BJ (cell line): Measurements from ENCODE around the gene PRAC2. TPM values are rescaled to one million over a fixed set of nuclear protein-coding genes. Genes with fewer than 3 reads are reported as not detected.

Experiments used
- CTCF ChIA-PET: fragments of 350-600 bp; formaldehyde crosslinking; extraction: SDS; loops from one replicate; lab custom pipeline; 2021; ENCODE audit warnings: antibody characterized with exemption, inconsistent platforms; lab: Yijun Ruan, JAX
- POLR2A ChIA-PET: fragments of 300-600 bp; sonication (Branson Sonifier 250); formaldehyde crosslinking; extraction: SDS; loops from one replicate; lab custom pipeline; 2021; ENCODE audit warnings: antibody characterized with exemption; lab: Charles Lee
- DNase-seq: peaks from one replicate; pipeline ENCODE4 v3.0.0-alpha.2; 2011; ENCODE audit warnings: low read depth
- H3K27me3 ChIP-seq: 2 replicates; pipeline ENCODE4 v1.6.0; 2011; ENCODE audit warnings: low read length; ENCODE audit not compliant: control insufficient read depth, insufficient read depth
- H3K36me3 ChIP-seq: 2 replicates; pipeline ENCODE4 v1.5.1; 2011; ENCODE audit warnings: low read length; ENCODE audit not compliant: control insufficient read depth, insufficient read depth
- H3K4me3 ChIP-seq: 2 replicates; pipeline ENCODE4 v1.5.1; 2011; ENCODE audit warnings: low read depth, mild to moderate bottlenecking, control low read depth, low read length
- polyA plus RNA-seq: library from polyadenylated mRNA; depleted of rRNA; stranded (reverse); fragments of >200 nt; gene quantifications from 2 replicates; pipeline ENCODE4 v1.2.3, GENCODE V29; 2011
- TF ChIP-seq, protein P1 (sequence below): IDR thresholded peaks from 2 replicates; pipeline ENCODE4 v1.5.1; 2011; ENCODE audit warnings: low read depth, mild to moderate bottlenecking, control low read depth, inconsistent platforms, low read length, moderate library complexity; ENCODE audit not compliant: insufficient read depth

PRAC2 gene
- polyA plus RNA-seq, 1 experiment: 0.63 TPM

DNA sequence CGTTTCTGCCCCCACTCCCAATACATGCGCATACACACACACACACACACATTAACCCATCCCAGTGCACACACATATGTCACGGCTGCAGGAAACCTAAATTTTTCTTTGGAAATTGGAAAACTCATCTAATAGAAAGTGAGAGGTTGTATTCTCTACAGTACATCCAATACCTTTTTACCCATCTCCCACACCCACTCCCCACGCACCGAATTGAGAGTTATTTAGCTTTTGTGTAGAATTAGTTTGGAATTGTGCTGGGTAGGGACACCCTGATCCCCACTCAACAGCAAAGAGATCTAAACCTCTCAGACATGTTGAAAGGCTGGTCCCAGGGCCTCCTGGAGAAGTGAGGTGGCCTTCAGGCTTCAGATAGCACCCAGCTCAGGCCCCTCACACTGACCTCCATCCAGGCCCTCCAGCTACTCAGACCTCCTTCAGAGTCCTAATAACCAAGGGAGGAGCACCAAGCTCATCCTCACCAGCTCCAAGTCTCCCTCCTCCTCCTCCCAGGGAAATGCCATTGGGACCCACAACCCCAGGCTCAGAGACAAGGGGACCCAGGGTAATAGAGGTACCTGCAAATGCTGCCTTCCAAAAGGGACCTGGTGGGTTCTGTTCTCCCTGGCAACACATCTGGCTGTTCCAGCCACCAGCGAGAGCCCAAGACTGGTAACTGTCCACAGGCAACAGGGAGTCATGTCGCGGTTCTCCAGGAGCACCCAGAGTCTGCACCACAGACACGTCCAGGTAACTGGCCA lies 4.6 kb downstream of the PRAC2 start:
- POLR2A ChIA-PET: no interaction called here
- CTCF ChIA-PET: interaction anchor here (0.5 to 10.1 kb wide), 5 partner anchors 16 to 151 kb away, joined by 3 to 152 read pairs (median 5); no protein-coding TSS in a partner anchor
- DNase-seq: no peak
- Histone ChIP-seq H3K4me3 (peak overlapping the region; percentile 43), H3K36me3 (no peaks in the 10 kb centered on the region), H3K27me3 (peaks cover 64% of the 10 kb centered on the region)
- TF ChIP-seq, protein P1, sequence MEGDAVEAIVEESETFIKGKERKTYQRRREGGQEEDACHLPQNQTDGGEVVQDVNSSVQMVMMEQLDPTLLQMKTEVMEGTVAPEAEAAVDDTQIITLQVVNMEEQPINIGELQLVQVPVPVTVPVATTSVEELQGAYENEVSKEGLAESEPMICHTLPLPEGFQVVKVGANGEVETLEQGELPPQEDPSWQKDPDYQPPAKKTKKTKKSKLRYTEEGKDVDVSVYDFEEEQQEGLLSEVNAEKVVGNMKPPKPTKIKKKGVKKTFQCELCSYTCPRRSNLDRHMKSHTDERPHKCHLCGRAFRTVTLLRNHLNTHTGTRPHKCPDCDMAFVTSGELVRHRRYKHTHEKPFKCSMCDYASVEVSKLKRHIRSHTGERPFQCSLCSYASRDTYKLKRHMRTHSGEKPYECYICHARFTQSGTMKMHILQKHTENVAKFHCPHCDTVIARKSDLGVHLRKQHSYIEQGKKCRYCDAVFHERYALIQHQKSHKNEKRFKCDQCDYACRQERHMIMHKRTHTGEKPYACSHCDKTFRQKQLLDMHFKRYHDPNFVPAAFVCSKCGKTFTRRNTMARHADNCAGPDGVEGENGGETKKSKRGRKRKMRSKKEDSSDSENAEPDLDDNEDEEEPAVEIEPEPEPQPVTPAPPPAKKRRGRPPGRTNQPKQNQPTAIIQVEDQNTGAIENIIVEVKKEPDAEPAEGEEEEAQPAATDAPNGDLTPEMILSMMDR: no peak

DNA sequence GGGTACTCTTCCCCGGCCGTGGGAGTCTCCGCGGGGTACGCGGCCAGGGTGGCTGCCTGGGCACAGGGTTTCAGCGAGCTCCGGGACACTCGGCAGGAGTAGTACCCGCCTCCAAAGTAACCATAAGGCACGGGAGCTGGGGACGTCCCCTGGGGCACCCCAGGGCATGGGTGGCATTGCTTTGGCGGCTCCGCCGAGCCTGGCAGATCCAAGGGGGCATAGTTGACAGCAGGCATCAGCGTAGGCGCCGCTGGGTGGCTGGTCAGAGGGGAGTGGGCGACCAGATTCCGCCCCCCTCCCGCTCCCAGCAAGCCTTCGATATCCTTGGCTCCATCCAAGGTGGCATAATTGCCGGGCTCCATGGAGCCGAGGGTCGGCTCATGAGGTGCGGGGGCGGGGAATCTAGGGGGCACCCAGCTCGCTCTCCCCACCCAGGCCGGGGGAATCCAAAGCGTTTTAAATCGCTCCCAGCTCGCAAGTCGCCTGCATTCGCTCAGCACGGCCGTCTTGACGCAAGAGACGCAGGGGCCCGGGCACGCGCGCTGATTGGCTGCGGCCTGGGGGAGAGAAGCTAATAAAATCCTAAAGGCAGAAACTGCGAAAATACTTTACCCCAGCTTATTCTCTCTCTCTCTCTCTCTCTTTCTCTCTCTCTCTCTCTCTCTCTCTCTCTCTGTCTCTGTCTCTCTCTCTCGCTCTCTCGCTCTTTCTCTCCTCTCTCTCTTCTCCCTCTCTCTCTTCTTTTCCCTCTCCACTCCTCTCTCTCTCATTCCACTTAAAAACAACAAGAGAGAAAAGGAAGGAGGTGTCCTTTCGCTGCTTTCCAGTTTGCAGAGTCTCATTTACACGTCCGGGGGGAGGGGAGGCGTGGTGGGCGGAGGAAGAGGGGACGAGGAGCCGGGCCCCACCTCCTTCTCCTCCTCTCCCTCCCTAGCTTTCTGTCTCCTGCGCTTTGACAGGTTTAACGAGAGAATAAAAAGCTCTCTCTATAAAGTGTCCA lies 5.5 kb downstream of the PRAC2 start, which contains the start of gene HOXB13:
Gene HOXB13, minus strand, starts transcription at position 519 of the 1,000 bp plus-strand sequence. Its CDS starts 157 bp downstream, at position 362.
- Histone ChIP-seq H3K4me3 (peak within 1 kb of the TSS; percentile 43), H3K27me3 (peaks cover 68% of the 10 kb centered on the region), H3K36me3 (no peaks in the 10 kb centered on the region)
- ChIA-PET CTCF (interaction anchor here (0.5 to 10.1 kb wide), 8 partner anchors 10 to 156 kb away, joined by 3 to 152 read pairs (median 4); no protein-coding TSS in a partner anchor), POLR2A (interaction anchor here (0.7 kb wide), 1 partner anchor 400 kb away, joined by 14 read pairs; no protein-coding TSS in a partner anchor)
- no peak for DNase-seq
- TF ChIP-seq, protein P1: no peak

DNA sequence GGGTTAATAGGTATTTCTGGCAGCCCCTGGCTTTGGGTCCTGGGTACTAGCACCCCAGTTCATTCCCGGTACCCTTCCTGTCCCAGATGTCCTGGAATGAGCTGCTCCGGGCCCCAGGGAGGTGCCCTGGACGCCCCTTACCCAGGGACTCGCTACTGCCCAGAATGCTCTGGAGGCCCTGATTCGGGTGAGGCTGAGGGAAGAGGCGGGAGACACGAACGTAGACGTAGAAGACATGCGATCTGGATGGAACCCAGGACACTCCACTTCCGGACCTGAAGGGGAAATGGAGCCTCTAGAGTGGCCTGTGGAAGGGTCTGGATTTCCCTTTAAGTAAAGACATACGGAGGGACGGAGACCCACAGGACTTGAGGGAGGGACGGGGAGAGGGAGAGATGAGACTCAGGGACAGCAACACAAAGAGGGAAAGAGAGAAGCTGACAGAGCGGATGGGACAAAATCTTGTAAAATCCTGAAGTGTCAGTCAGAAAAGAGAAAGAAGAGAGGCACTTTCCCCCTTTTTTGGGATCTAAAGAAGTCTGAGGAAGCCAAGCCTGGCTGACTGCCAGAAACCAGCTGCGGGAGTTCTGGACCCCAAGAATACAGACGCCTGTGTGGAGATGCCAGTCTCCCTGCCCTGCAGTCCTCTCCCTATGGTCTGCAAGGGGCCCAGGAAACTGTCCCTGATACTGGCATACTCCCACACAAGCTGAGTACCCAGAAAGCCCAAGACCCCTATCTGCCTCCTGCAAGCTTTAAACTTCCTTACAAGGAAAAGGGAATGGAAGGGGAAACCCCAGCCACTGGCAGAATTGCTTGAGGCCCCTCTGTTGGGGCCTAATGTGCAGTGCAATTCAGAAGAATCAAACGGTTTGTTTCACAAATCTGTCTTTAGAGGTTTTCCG lies 6.6 kb downstream of the PRAC2 start:
- TF ChIP-seq, protein P1: no peak
- POLR2A ChIA-PET: no interaction called here
- H3K36me3 ChIP-seq: no peaks in the 10 kb centered on the region
- DNase-seq: no peak
- H3K27me3 ChIP-seq: peaks cover 72% of the 10 kb centered on the region
- CTCF ChIA-PET: interaction anchor here (1.0 to 10.1 kb wide), 5 partner anchors 14 to 155 kb away, joined by 4 to 152 read pairs (median 5); no protein-coding TSS in a partner anchor
- no peak overlapping the region for H3K4me3 ChIP-seq

DNA sequence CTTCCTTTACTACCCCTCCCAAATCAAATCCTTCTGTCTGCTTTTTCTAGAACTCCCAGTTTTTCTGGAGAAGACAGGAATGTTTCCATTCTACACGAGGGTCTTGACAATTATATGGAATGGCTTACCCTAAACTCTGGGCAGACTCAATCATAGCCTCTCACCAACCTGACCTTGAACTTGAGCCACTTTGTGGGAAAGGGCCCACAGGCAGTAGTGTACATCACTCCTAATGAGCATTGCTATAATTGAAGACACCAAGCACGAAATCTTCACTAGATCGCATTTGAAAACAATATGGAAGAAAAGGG lies 7.2 kb downstream of the PRAC2 start:
- DNase-seq: no peak
- H3K27me3 ChIP-seq: peaks cover 72% of the 10 kb centered on the region
- TF ChIP-seq, protein P1: no peak
- CTCF ChIA-PET: no interaction called here
- no peak overlapping the region for H3K4me3 ChIP-seq
- H3K36me3 ChIP-seq: no peaks in the 10 kb centered on the region
- POLR2A ChIA-PET: no interaction called here
